ENCODE results near the gene SORT1. TPM values are rescaled to one million over a fixed set of nuclear protein-coding genes. Genes with fewer than 3 reads are reported as not detected.

SORT1 gene
- total RNA-seq, 6 donors from 2014 or later = 105 to 222 (median 116) TPM

GRCh38 chr1:109299558-109300343, 98.0 kb downstream of the SORT1 start:
- 70% methylated on average over 20 of the region's 20 CpGs for WGBS, 2 donors
- H3K27ac ChIP-seq = peak overlapping the region; percentile 64 to 86 (median 76)
- H3K9me3 ChIP-seq = no peaks in the 10 kb centered on the region
- H3K36me3 ChIP-seq = no peaks in the 10 kb centered on the region
- TF ChIP-seq EP300 (IDR thresholded peaks at IDR 0.05) = no peak
- TF ChIP-seq POLR2AphosphoS5 (IDR thresholded peaks at IDR 0.05) = no peak
- TF ChIP-seq POLR2A (IDR thresholded peaks at IDR 0.05) = no peak
- TF ChIP-seq, protein P1, sequence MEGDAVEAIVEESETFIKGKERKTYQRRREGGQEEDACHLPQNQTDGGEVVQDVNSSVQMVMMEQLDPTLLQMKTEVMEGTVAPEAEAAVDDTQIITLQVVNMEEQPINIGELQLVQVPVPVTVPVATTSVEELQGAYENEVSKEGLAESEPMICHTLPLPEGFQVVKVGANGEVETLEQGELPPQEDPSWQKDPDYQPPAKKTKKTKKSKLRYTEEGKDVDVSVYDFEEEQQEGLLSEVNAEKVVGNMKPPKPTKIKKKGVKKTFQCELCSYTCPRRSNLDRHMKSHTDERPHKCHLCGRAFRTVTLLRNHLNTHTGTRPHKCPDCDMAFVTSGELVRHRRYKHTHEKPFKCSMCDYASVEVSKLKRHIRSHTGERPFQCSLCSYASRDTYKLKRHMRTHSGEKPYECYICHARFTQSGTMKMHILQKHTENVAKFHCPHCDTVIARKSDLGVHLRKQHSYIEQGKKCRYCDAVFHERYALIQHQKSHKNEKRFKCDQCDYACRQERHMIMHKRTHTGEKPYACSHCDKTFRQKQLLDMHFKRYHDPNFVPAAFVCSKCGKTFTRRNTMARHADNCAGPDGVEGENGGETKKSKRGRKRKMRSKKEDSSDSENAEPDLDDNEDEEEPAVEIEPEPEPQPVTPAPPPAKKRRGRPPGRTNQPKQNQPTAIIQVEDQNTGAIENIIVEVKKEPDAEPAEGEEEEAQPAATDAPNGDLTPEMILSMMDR (IDR thresholded peaks at IDR 0.05) = no peak
- ATAC-seq (ENCODE audit: low FRiP score in 2 of 2) (peak; percentile 28 to 32), DNase-seq (peak in 1 of 2 donors; percentile 52)
- H3K4me1 ChIP-seq = peaks cover 18 to 29% (median 25%) of the 10 kb centered on the region in 4 donors
- no peaks in the 10 kb centered on the region for H3K27me3 ChIP-seq
- no peak overlapping the region for H3K4me3 ChIP-seq

GRCh38 chr1:109298666-109299557, 98.8 kb downstream of the SORT1 start:
- WGBS, 2 donors = 43 to 47% methylated on average over 9 to 11 of the region's 11 CpGs
- no peak overlapping the region for H3K4me3 ChIP-seq
- peak in 2 of 4 donors; percentile 16 to 34 for TF ChIP-seq EP300 (IDR thresholded peaks at IDR 0.05)
- TF ChIP-seq POLR2AphosphoS5 (IDR thresholded peaks at IDR 0.05) = peak; percentile 24 to 50
- no peak for TF ChIP-seq POLR2A (IDR thresholded peaks at IDR 0.05)
- TF ChIP-seq, protein P1 (IDR thresholded peaks at IDR 0.05) = no peak

GRCh38 chr1:109296782-109297181, 100.9 kb downstream of the SORT1 start:
- no peak overlapping the region for H3K4me3 ChIP-seq
- ATAC-seq (ENCODE audit: low FRiP score in 2 of 2) (no peak), DNase-seq (no peak)
- no peaks in the 10 kb centered on the region for H3K9me3 ChIP-seq
- no peaks in the 10 kb centered on the region for H3K27me3 ChIP-seq
- peaks cover 16 to 28% (median 25%) of the 10 kb centered on the region in 4 donors for H3K4me1 ChIP-seq
- WGBS, 2 donors = 89 to 95% methylated on average over 16 of the region's 16 CpGs
- TF ChIP-seq POLR2A (IDR thresholded peaks at IDR 0.05) (no peak), POLR2AphosphoS5 (IDR thresholded peaks at IDR 0.05) (no peak), EP300 (IDR thresholded peaks at IDR 0.05) (no peak)
- TF ChIP-seq, protein P1 (IDR thresholded peaks at IDR 0.05) = no peak
- no peak overlapping the region for H3K27ac ChIP-seq
- H3K36me3 ChIP-seq = no peaks in the 10 kb centered on the region

More at GRCh38 chr1:109298666-109299557, 98.8 kb downstream of the SORT1 start:
- ATAC-seq (ENCODE audit: low FRiP score in 2 of 2) = peak in 1 of 2 donors; percentile 65
- H3K36me3 ChIP-seq = no peaks in the 10 kb centered on the region
- no peaks in the 10 kb centered on the region for H3K27me3 ChIP-seq
- H3K4me1 ChIP-seq = peaks cover 16 to 31% (median 25%) of the 10 kb centered on the region in 4 donors
- DNase-seq = peak in 1 of 2 donors; percentile 32
- H3K9me3 ChIP-seq = no peaks in the 10 kb centered on the region
- peak overlapping the region; percentile 64 to 86 (median 76) for H3K27ac ChIP-seq

DNA sequence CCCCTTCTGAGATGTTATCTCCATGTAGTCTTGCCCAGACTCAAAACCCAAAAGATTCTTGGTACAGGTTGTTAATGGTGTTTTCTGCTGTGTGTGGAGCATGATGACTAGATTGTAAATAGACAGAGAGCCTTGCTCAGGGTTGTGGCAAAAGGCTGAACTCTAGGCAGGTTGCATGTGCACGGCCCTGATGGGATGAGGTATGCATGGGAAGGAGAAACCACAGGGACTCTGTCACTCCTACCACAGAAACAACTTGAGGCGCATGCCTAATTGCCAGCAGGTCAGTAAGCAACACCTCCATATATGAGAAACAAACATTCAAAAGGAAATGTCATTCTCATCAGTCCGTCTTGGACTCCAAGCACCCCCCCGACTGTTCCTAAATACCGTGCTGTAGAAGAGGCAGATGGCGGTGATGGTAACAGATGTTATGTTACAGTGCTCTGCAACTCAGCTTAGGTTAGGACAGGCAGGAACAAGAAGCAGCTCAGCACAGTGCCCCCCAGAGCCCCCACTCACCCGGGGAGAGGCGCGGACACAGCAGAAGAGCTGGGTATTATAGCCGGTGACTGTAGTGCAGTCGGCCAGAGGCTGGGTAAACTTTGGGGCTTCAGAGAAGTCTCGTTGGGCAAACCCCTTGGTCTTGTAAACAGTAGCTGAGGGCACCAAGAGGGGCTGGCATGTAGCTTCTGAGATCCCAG, 101.9 kb downstream of the SORT1 start:
- TF ChIP-seq, protein P1 (IDR thresholded peaks at IDR 0.05) = no peak
- no peak for TF ChIP-seq POLR2A (IDR thresholded peaks at IDR 0.05)
- TF ChIP-seq EP300 (IDR thresholded peaks at IDR 0.05) = no peak
- no peak for TF ChIP-seq POLR2AphosphoS5 (IDR thresholded peaks at IDR 0.05)
- WGBS, 2 donors = 82 to 84% methylated on average over 12 of the region's 12 CpGs
- Histone ChIP-seq H3K36me3 (no peaks in the 10 kb centered on the region), H3K4me1 (peaks cover 21 to 29% (median 25%) of the 10 kb centered on the region in 4 donors), H3K4me3 (no peak overlapping the region), H3K9me3 (no peaks in the 10 kb centered on the region), H3K27ac (no peak overlapping the region), H3K27me3 (no peaks in the 10 kb centered on the region)
- ATAC-seq (ENCODE audit: low FRiP score in 2 of 2) (no peak), DNase-seq (no peak)

Data from upper lobe of left lung (tissue), 6 donors.